ENCODE data around the gene LRRC46.

- TF ChIP-seq CTCF (IDR thresholded peaks at IDR 0.05 in 8 of 11, conservative IDR thresholded peaks at IDR 0.05 in 3 of 11), result no peak
- no peak for TF ChIP-seq POLR2AphosphoS5 (IDR thresholded peaks at IDR 0.05)
- TF ChIP-seq POLR2A (IDR thresholded peaks at IDR 0.05), result no peak
Observed at GRCh38 chr17:47867813-47868533, 36.5 kb downstream of the LRRC46 start.

Measured in spleen (tissue), 7 donors.